ENCODE measurements around the gene SLC28A1. TPM values are rescaled to one million over a fixed set of nuclear protein-coding genes. Genes with fewer than 3 reads are reported as not detected.
"Not testable (repeated sequence)": the region's sequence is repeated elsewhere in the genome, so short reads cannot be mapped to it uniquely, and the experiment has no call there.

Gene SLC28A1
- total RNA-seq, 2 experiments from 2014 or later = not detected

- ATAC-seq (no peak), DNase-seq (no peak)
- Mint-ChIP-seq H3K27me3 (no peaks in the 10 kb centered on the region), H3K4me3 (no peak overlapping the region), H3K27ac (no peak overlapping the region), H3K9me3 (ENCODE audit: low read depth) (no peaks in the 10 kb centered on the region), H3K36me3 (no peaks in the 10 kb centered on the region), H3K4me1 (no peaks in the 10 kb centered on the region)
- CTCF ChIA-PET = no interaction called here
Measured at GRCh38 chr15:84868037-84868880, 16.2 kb upstream of the SLC28A1 start.

GRCh38 chr15:84869510-84869909 is 15.0 kb upstream of the SLC28A1 start:
- Mint-ChIP-seq H3K27ac (no peak overlapping the region), H3K4me1 (peaks cover 2% of the 10 kb centered on the region), H3K36me3 (no peaks in the 10 kb centered on the region), H3K27me3 (no peaks in the 10 kb centered on the region), H3K9me3 (ENCODE audit: low read depth) (no peaks in the 10 kb centered on the region), H3K4me3 (no peak overlapping the region)
- CTCF ChIA-PET = interaction anchor here (1.3 kb wide), 1 partner anchor 271 kb away, joined by 3 read pairs; no protein-coding TSS in a partner anchor
- DNase-seq = no peak
- ATAC-seq = no peak

- DNase-seq (no peak), ATAC-seq (no peak)
- H3K4me3 Mint-ChIP-seq = no peak overlapping the region
- H3K27me3 Mint-ChIP-seq = peaks cover 5% of the 10 kb centered on the region
- H3K4me1 Mint-ChIP-seq = peaks cover 2% of the 10 kb centered on the region
- no peak overlapping the region for H3K27ac Mint-ChIP-seq
- H3K9me3 Mint-ChIP-seq (ENCODE audit: low read depth) = no peaks in the 10 kb centered on the region
- H3K36me3 Mint-ChIP-seq = no peaks in the 10 kb centered on the region
- CTCF ChIA-PET = interaction anchor here (1.4 kb wide), 1 partner anchor 57 kb away, joined by 7 read pairs; no protein-coding TSS in a partner anchor
Measured at GRCh38 chr15:84871428-84871985, 13.0 kb upstream of the SLC28A1 start.

GRCh38 chr15:84872009-84872910 is 12.2 kb upstream of the SLC28A1 start:
- no peaks in the 10 kb centered on the region for H3K9me3 Mint-ChIP-seq (ENCODE audit: low read depth)
- ATAC-seq (no peak), DNase-seq (no peak)
- H3K36me3 Mint-ChIP-seq = no peaks in the 10 kb centered on the region
- H3K27ac Mint-ChIP-seq = no peak overlapping the region
- peaks cover 4% of the 10 kb centered on the region for H3K4me1 Mint-ChIP-seq
- no peak overlapping the region for H3K4me3 Mint-ChIP-seq
- peaks cover 5% of the 10 kb centered on the region for H3K27me3 Mint-ChIP-seq
- CTCF ChIA-PET = no interaction called here

- H3K36me3 Mint-ChIP-seq = no peaks in the 10 kb centered on the region
- no peak overlapping the region for H3K27ac Mint-ChIP-seq
- no peaks in the 10 kb centered on the region for H3K9me3 Mint-ChIP-seq (ENCODE audit: low read depth)
- H3K4me1 Mint-ChIP-seq = peaks cover 4% of the 10 kb centered on the region
- DNase-seq (no peak), ATAC-seq (no peak)
- CTCF ChIA-PET = interaction anchor here (1.5 kb wide), 1 partner anchor 9 kb away, joined by 3 read pairs; no protein-coding TSS in a partner anchor
- no peak overlapping the region for H3K4me3 Mint-ChIP-seq
- peaks cover 5% of the 10 kb centered on the region for H3K27me3 Mint-ChIP-seq
Measured at GRCh38 chr15:84873997-84874396, 10.5 kb upstream of the SLC28A1 start.

GRCh38 chr15:84874981-84875699 is 9.3 kb upstream of the SLC28A1 start:
- no peak for DNase-seq
- Mint-ChIP-seq H3K27me3 (peaks cover 5% of the 10 kb centered on the region), H3K9me3 (ENCODE audit: low read depth) (no peaks in the 10 kb centered on the region), H3K36me3 (no peaks in the 10 kb centered on the region), H3K4me1 (peaks cover 4% of the 10 kb centered on the region), H3K27ac (no peak overlapping the region), H3K4me3 (no peak overlapping the region)
- CTCF ChIA-PET = interaction anchor here (1.5 kb wide), 1 partner anchor 10 kb away, joined by 3 read pairs; no protein-coding TSS in a partner anchor
- ATAC-seq = no peak

GRCh38 chr15:84876269-84876668 is 8.2 kb upstream of the SLC28A1 start:
- no peaks in the 10 kb centered on the region for H3K36me3 Mint-ChIP-seq
- H3K4me1 Mint-ChIP-seq = peaks cover 4% of the 10 kb centered on the region
- H3K27me3 Mint-ChIP-seq = peaks cover 5% of the 10 kb centered on the region
- H3K9me3 Mint-ChIP-seq (ENCODE audit: low read depth) = no peaks in the 10 kb centered on the region
- ATAC-seq (no peak), DNase-seq (no peak)
- CTCF ChIA-PET = interaction anchor here (1.0 to 1.3 kb wide), 2 partner anchors 283 to 289 kb away, joined by 3 to 4 read pairs; no protein-coding TSS in a partner anchor
- H3K27ac Mint-ChIP-seq = no peak overlapping the region
- no peak overlapping the region for H3K4me3 Mint-ChIP-seq

GRCh38 chr15:84877701-84878100 is 6.8 kb upstream of the SLC28A1 start:
- H3K27ac Mint-ChIP-seq; H3K27me3 Mint-ChIP-seq; H3K9me3 Mint-ChIP-seq (ENCODE audit: low read depth); DNase-seq; H3K4me3 Mint-ChIP-seq; H3K36me3 Mint-ChIP-seq; H3K4me1 Mint-ChIP-seq; ATAC-seq: not testable (repeated sequence)
- CTCF ChIA-PET = interaction anchor here (0.8 to 2.4 kb wide), 11 partner anchors 32 to 292 kb away, joined by 3 to 24 read pairs (median 5); partner anchors contain the start of genes WDR73 and ZSCAN2

GRCh38 chr15:84878504-84878903 is 6.0 kb upstream of the SLC28A1 start:
- DNase-seq (peak; percentile 78), ATAC-seq (peak; percentile 85)
- Mint-ChIP-seq H3K27me3 (peaks cover 7% of the 10 kb centered on the region), H3K27ac (no peak overlapping the region), H3K9me3 (ENCODE audit: low read depth) (no peaks in the 10 kb centered on the region), H3K4me3 (no peak overlapping the region), H3K36me3 (no peaks in the 10 kb centered on the region), H3K4me1 (peaks cover 4% of the 10 kb centered on the region)
- CTCF ChIA-PET = interaction anchor here (0.7 to 2.4 kb wide), 18 partner anchors 9 to 307 kb away, joined by 3 to 24 read pairs (median 4); partner anchors contain the start of genes WDR73 and ZSCAN2

GRCh38 chr15:84879088-84879780 is 5.2 kb upstream of the SLC28A1 start:
- H3K9me3 Mint-ChIP-seq (ENCODE audit: low read depth) = no peaks in the 10 kb centered on the region
- peaks cover 3% of the 10 kb centered on the region for H3K4me1 Mint-ChIP-seq
- no peaks in the 10 kb centered on the region for H3K36me3 Mint-ChIP-seq
- H3K27me3 Mint-ChIP-seq = peaks cover 7% of the 10 kb centered on the region
- no peak for DNase-seq
- CTCF ChIA-PET = interaction anchor here (0.9 to 2.4 kb wide), 10 partner anchors 8 to 308 kb away, joined by 3 to 24 read pairs (median 5); partner anchors contain the start of gene ZSCAN2
- no peak for ATAC-seq
- H3K27ac Mint-ChIP-seq = no peak overlapping the region
- no peak overlapping the region for H3K4me3 Mint-ChIP-seq

- CTCF ChIA-PET = interaction anchor here (0.7 kb wide), 1 partner anchor 1053 kb away, joined by 4 read pairs; no protein-coding TSS in a partner anchor
- DNase-seq = no peak
- Mint-ChIP-seq H3K27me3 (peaks cover 4% of the 10 kb centered on the region), H3K9me3 (ENCODE audit: low read depth) (no peaks in the 10 kb centered on the region), H3K4me3 (no peak overlapping the region), H3K27ac (no peak overlapping the region), H3K4me1 (peaks cover 3% of the 10 kb centered on the region), H3K36me3 (no peaks in the 10 kb centered on the region)
- ATAC-seq = no peak
Measured at GRCh38 chr15:84880007-84880406, 4.5 kb upstream of the SLC28A1 start.
